HUES48 (cell line): ENCODE results near the gene SLC35F1.
A peak's percentile ranks its signal among the peaks of the same experiment; 100 is the strongest.

Experiments used
- H3K27ac ChIP-seq: one replicate; pipeline ENCODE4 v1.7.0; 2013; ENCODE audit warnings: low read depth, low read length, inconsistent platforms
- H3K27me3 ChIP-seq: 2 replicates; pipeline ENCODE4 v1.6.1; 2013; ENCODE audit warnings: mild to moderate bottlenecking, low read length; ENCODE audit not compliant: control insufficient read depth, insufficient read depth
- H3K36me3 ChIP-seq: 2 replicates; pipeline ENCODE4 v1.6.1; 2013; ENCODE audit warnings: low read length; ENCODE audit not compliant: control insufficient read depth, insufficient read depth
- H3K4me1 ChIP-seq: 2 replicates; pipeline ENCODE4 v1.6.1; 2013; ENCODE audit warnings: mild to moderate bottlenecking, low read length; ENCODE audit not compliant: control insufficient read depth, insufficient read depth
- H3K4me3 ChIP-seq: 2 replicates; pipeline ENCODE4 v1.5.1; 2013; ENCODE audit warnings: mild to moderate bottlenecking, low read depth, low read length
- H3K9ac ChIP-seq: 2 replicates; pipeline ENCODE4 v1.6.1; 2013; ENCODE audit warnings: mild to moderate bottlenecking, low read depth, low read length, moderate library complexity
- H3K9me3 ChIP-seq: 2 replicates; pipeline ENCODE4 v1.6.1; 2013; ENCODE audit warnings: low read length; ENCODE audit not compliant: control insufficient read depth, insufficient read depth

The SLC35F1 gene

DNA sequence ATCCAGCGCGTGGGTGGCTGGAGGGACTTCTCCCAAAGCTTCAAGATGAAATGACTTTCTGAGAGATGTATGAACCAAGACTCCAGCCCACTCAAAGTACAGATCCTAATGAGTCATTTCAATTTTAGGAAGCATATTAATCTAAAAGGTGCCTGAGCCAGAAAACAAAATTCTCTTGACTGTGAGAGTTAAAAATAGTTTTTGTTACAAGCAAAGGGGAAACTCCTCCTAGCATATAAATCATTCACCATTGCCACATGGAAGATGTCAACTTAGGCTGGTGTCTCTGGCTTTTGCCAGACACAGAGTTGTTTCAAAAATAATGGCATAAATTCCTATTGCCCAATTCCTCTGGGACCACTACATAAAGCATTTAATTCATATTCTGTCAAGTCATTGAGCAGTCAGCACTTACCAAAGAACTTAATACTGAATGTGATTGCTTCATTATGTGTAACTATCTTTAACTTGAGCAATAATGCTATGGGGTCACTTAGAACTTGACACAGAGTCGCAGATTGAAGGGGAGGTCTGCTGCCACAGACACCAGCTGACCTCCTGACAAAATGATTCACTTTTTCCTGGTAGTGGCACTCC, 280.6 kb downstream of the SLC35F1 start:
- no peak overlapping the region for H3K4me3 ChIP-seq
- H3K9ac ChIP-seq, result no peak overlapping the region

DNA sequence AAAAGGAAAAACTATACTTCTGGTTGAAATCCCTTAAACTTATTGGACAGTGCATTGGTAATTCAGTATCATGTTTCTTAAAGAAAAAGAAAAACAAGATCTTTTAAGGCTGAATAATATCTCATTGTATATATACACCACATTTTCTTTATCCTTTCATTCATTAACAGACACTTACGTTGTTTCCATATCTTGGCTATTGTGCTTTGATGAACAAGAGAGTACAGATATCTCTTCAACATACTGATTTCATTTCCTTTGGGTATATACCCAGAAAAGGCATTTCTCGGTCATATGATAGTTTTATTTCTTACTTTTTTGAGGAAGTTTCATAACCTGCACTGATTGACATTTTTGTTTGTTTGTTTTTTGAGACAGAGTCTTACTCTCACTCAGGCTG, 281.5 kb downstream of the SLC35F1 start:
- no peaks in the 10 kb centered on the region for H3K27me3 ChIP-seq
- no peak overlapping the region for H3K4me3 ChIP-seq
- no peaks in the 10 kb centered on the region for H3K9me3 ChIP-seq
- H3K27ac ChIP-seq, result no peak overlapping the region
- no peaks in the 10 kb centered on the region for H3K36me3 ChIP-seq
- H3K9ac ChIP-seq, result no peak overlapping the region
- no peaks in the 10 kb centered on the region for H3K4me1 ChIP-seq

More for the DNA sequence above, 280.6 kb downstream of the SLC35F1 start:
- no peak overlapping the region for H3K27ac ChIP-seq
- no peaks in the 10 kb centered on the region for H3K4me1 ChIP-seq
- H3K9me3 ChIP-seq, result no peaks in the 10 kb centered on the region
- no peaks in the 10 kb centered on the region for H3K36me3 ChIP-seq
- H3K27me3 ChIP-seq, result no peaks in the 10 kb centered on the region

DNA sequence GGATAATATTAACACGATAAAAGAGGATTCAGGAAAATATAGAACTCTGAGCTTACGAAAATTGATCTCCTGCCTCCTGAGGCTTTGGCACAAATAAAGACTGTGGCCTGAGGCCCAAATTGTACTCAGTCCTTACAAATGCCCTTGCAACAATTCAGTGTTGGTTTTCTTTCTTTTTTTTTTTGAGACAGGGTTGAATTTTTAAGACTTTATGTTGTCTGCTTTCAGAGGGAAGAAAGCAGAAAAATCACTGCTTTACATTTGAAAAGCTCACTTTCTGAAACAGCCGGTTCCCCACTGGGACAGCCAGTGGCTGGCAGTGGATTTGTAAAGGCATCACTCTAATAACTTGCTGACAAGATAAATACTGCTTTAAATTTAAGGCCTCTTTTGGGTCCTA, 290.5 kb downstream of the SLC35F1 start:
- H3K27ac ChIP-seq, result peak overlapping the region; percentile 90
- peaks cover 27% of the 10 kb centered on the region for H3K4me1 ChIP-seq
- H3K9me3 ChIP-seq, result no peaks in the 10 kb centered on the region
- H3K36me3 ChIP-seq, result no peaks in the 10 kb centered on the region
- 0 out of 2 replicates have a peak overlapping the region, but pooled peaks have one; percentile 3 for H3K4me3 ChIP-seq
- H3K27me3 ChIP-seq, result no peaks in the 10 kb centered on the region
- H3K9ac ChIP-seq, result no peak overlapping the region; the same call in 1 of the 2 replicates

DNA sequence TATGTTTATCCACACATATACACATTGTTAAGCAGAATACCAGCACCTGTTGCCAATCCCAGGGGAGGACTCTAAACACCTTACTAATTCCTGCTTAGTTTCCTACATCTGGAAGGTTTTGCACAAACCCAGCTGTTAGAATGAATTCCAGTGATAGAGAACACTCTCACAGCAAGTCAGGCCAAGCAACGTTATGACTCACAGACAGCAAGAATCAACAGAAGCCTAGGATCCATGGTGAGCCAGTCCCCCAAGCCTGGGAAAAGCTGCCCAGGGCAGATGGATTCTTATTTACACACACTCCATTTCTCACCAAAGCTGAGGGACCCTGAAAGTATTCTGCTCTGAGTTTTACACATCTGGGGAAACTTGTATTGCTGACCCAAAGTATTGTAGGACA, 291.7 kb downstream of the SLC35F1 start:
- H3K9me3 ChIP-seq, result no peaks in the 10 kb centered on the region
- no peaks in the 10 kb centered on the region for H3K27me3 ChIP-seq
- H3K36me3 ChIP-seq, result no peaks in the 10 kb centered on the region
- peaks cover 27% of the 10 kb centered on the region for H3K4me1 ChIP-seq
- no peak overlapping the region for H3K9ac ChIP-seq
- H3K27ac ChIP-seq, result peak overlapping the region; percentile 90
- no peak overlapping the region for H3K4me3 ChIP-seq

DNA sequence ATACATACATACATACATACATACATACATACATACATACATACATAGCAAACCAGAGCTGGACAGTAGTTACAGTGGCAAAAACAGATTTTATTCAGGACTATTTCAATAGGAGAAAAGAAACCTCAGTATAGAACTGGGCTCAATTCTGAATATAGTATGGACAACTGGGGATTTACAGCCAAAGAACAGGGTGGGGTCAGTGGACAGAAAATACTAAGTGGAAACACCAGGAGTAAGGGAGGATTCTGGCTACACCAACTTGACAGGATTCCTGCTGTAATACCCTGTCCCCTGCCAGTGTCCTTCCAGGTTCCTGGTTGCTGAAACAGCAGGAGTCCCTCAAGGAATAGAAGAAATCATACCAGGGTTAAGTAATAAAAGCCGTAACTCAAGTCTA, 293.1 kb downstream of the SLC35F1 start:
- Histone ChIP-seq H3K36me3 (no peaks in the 10 kb centered on the region), H3K4me1 (peaks cover 27% of the 10 kb centered on the region), H3K9me3 (no peaks in the 10 kb centered on the region), H3K9ac (no peak overlapping the region), H3K27me3 (no peaks in the 10 kb centered on the region), H3K4me3 (no peak overlapping the region), H3K27ac (no peak overlapping the region)

DNA sequence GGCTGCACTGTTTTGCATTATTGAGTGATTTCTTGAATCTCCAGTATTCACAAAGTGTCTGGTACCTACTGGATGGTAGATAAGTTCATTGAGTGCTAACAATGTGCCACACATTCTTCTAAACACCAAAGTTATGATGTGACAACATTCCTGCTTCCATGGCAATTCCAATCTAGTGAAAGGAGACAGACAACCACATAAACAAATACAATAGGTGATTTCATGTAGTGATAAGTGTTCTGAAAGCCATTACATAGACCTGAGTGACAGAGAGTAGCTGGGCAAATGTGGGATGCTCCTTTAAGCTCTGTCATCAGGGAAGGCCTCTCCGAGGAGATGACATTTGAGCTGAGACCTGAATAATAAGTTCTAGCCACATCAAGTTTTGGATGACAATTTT, 295.5 kb downstream of the SLC35F1 start:
- no peaks in the 10 kb centered on the region for H3K9me3 ChIP-seq
- H3K4me1 ChIP-seq, result peaks cover 21% of the 10 kb centered on the region
- H3K27ac ChIP-seq, result no peak overlapping the region
- H3K27me3 ChIP-seq, result no peaks in the 10 kb centered on the region
- H3K4me3 ChIP-seq, result no peak overlapping the region
- no peaks in the 10 kb centered on the region for H3K36me3 ChIP-seq
- no peak overlapping the region for H3K9ac ChIP-seq

DNA sequence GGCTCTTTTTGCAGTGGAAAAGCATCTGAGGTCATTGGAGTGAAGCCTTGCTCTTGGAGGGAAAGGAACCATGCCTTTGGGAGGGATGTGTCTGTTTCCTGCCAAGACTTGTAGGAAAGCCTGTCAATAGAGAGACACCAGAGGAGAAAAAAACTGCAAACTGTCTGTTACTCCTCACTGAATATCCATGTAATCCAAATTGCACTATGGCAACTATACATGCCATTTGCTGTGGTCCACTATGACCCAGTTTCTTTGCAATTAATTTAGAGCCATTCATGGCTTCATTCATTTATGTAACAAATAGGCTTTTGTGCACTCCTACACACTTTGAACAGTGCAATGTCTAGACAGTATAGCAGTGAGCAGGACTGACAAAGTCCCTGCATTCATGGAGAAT, 296.5 kb downstream of the SLC35F1 start:
- Histone ChIP-seq H3K27ac (no peak overlapping the region), H3K36me3 (no peaks in the 10 kb centered on the region), H3K4me1 (peaks cover 13% of the 10 kb centered on the region), H3K9me3 (no peaks in the 10 kb centered on the region), H3K9ac (no peak overlapping the region), H3K4me3 (no peak overlapping the region), H3K27me3 (no peaks in the 10 kb centered on the region)

DNA sequence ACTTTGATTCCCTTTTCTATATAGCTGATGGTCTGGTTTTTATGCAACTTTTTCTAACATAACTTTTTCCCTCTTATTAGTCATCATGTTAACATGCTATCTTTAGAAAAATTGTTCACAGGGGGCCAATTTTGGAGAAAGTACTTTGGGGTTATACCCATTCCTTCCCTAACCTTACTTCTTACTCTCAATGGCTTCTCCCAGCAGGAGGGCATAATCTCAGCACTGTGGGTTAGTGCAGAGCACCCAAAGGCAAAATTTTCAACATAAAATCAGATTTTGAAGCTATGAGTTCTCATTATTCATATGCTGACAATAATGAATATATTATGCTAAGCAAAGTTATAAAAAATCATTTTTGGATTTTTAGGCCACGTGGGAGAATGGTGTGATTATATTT, 299.2 kb downstream of the SLC35F1 start:
- H3K4me3 ChIP-seq, result no peak overlapping the region
- no peak overlapping the region for H3K27ac ChIP-seq
- no peaks in the 10 kb centered on the region for H3K9me3 ChIP-seq
- H3K4me1 ChIP-seq, result peaks cover 15% of the 10 kb centered on the region
- no peaks in the 10 kb centered on the region for H3K36me3 ChIP-seq
- no peak overlapping the region for H3K9ac ChIP-seq
- H3K27me3 ChIP-seq, result no peaks in the 10 kb centered on the region

DNA sequence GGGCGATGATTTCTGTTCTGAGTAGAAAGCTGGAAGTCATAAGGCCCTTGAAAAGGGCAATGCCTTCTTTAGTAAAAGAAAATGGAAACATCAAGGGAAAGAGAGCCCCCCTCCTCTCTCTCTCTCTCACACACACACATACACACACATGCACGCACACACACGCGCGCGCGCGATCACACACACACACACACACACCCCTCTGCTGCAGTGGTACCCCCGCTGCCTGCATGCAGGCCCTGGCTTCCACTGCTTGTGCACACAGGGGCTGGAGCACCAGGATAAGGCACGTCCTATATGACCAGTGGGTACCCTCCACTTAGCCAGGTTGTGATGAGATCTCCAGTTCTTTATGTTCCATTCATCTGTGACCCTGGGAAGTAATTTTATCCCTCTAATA, 300.9 kb downstream of the SLC35F1 start:
- no peak overlapping the region for H3K27ac ChIP-seq
- H3K9me3 ChIP-seq, result no peaks in the 10 kb centered on the region
- H3K4me3 ChIP-seq, result no peak overlapping the region
- no peaks in the 10 kb centered on the region for H3K27me3 ChIP-seq
- H3K4me1 ChIP-seq, result peaks cover 15% of the 10 kb centered on the region
- H3K9ac ChIP-seq, result no peak overlapping the region
- H3K36me3 ChIP-seq, result no peaks in the 10 kb centered on the region

DNA sequence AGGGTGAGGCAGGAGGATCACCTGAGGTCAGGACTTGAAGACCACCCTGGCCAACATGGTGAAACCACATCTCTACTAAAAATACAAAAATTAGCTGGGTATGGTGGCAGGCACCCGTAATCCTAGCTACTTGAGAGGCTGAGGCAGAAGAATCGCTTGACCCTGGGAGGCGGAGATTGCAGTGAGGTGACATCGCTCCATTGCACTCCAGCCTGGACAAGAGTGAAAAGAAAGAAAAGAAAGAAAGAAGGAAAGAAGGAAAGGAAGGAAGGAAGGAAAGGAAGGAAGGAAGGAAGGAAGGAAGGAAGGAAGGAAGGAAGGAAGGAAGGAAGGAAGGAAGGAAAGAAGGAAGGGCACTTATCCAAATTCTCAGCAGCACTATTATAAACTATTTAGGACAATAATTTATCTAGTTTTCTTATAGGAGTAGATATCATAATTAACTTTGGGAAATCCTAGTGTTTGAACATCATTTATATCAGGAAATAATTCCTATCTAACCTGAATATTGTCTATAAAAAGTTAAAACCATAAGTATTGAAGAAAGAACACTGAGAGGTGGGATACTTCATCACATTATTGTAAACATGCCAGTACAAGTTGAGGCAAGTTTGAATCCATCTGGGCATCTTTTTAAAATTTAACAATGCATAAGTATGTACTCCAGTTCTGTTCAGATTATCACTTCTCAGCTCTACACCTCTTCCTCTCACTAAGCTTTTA, 305.5 kb downstream of the SLC35F1 start:
- Histone ChIP-seq H3K9ac (no peak overlapping the region), H3K36me3 (no peaks in the 10 kb centered on the region)

DNA sequence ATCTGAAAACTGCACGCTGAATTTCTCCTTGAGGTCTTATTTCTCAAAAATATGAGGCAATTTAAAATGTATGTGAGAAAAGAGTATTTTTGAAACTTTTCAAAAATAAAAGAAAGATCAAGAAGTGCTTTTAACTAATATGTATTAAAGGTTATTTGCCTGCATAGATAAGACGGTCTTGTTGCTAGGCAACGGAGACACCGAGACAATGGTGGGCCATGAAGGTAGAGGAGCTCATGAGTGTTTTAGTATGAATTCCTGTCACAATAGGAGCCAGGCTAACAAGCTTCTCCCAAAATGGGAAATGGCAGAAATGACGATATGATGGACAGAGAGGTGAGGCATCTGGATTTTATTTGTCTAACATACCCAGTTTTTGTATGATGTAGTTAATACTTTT, 308.2 kb downstream of the SLC35F1 start:
- Histone ChIP-seq H3K4me1 (peaks cover 4% of the 10 kb centered on the region; the same call in 1 of the 2 replicates), H3K27ac (no peak overlapping the region), H3K27me3 (no peaks in the 10 kb centered on the region), H3K36me3 (no peaks in the 10 kb centered on the region), H3K9me3 (no peaks in the 10 kb centered on the region), H3K9ac (no peak overlapping the region), H3K4me3 (no peak overlapping the region)

More for the DNA sequence above, 305.5 kb downstream of the SLC35F1 start:
- H3K4me1 ChIP-seq, result peaks cover 11% of the 10 kb centered on the region
- H3K4me3 ChIP-seq, result no peak overlapping the region
- H3K27ac ChIP-seq, result no peak overlapping the region
- H3K27me3 ChIP-seq, result no peaks in the 10 kb centered on the region
- no peaks in the 10 kb centered on the region for H3K9me3 ChIP-seq
